ENCODE data around the gene SREBF2.

- TF ChIP-seq SP2 (IDR thresholded peaks at IDR 0.05; ENCODE audit: low read length) (no peak), CTCF (IDR thresholded peaks at IDR 0.05; ENCODE audit: control extremely low read depth in 1 of 3, insufficient read depth in 1 of 3, low read depth in 1 of 3, low read length in 3 of 3) (no peak), CHD7 (IDR thresholded peaks at IDR 0.05; ENCODE audit: insufficient replicate concordance, low read length) (no peak), POLR2A (IDR thresholded peaks at IDR 0.05; ENCODE audit: control extremely low read depth in 1 of 2, low read depth in 2 of 2, low read length in 2 of 2) (no peak), EZH2 (IDR thresholded peaks at IDR 0.05; ENCODE audit: low read depth, low read length, severe bottlenecking) (no peak), KDM1A (IDR thresholded peaks at IDR 0.05; ENCODE audit: borderline replicate concordance, low read length) (no peak), MAX (IDR thresholded peaks at IDR 0.05) (no peak), PHF8 (conservative IDR thresholded peaks at IDR 0.05; ENCODE audit: low read depth, low read length) (no peak)
Measured at GRCh38 chr22:41900652-41901312, 67.9 kb downstream of the SREBF2 start.

All from H1 (cell line).